Peyer's patch (tissue), 4 donors: Measurements from ENCODE around the gene FAM200A. TPM values are rescaled to one million over a fixed set of nuclear protein-coding genes. Genes with fewer than 3 reads are reported as not detected.
"Not testable (repeated sequence)": the region's sequence is repeated elsewhere in the genome, so short reads cannot be mapped to it uniquely, and the experiment has no call there.

Experiments used
- DNase-seq, 3 donors: peaks; one replicate each; pipeline ENCODE4 v3.0.0-alpha.2; 2017 to 2019
- H3K27ac ChIP-seq, 4 donors: fragments of 200-600 bp; sonication (generic); one replicate each; pipeline ENCODE4 v1.5.1; 2016 to 2019
- H3K27me3 ChIP-seq, 2 donors: fragments of 200-600 bp; sonication (generic); one replicate each; pipeline ENCODE4 v1.5.1; 2019
- H3K36me3 ChIP-seq, 3 donors: fragments of 200-600 bp; sonication (generic); one replicate each; pipeline ENCODE4 v1.5.1; 2016 to 2019
- H3K4me1 ChIP-seq, 4 donors: fragments of 200-600 bp; sonication (generic); one replicate each; pipeline ENCODE4 v1.5.1; 2016 to 2019
- H3K4me3 ChIP-seq, 4 donors: fragments of 200-600 bp; sonication (generic); 1 replicate in 3 of 4; 2 replicates in 1 of 4; pipeline ENCODE4 v1.5.1; 2016 to 2019; ENCODE audit warnings: mild to moderate bottlenecking in 1 of 4
- H3K9me3 ChIP-seq, 4 donors: fragments of 200-600 bp; sonication (generic); one replicate each; pipeline ENCODE4 v1.5.1; 2016 to 2019; ENCODE audit warnings: mild to moderate bottlenecking in 1 of 4
- POLR2A ChIP-seq, 2 donors: fragments of 450-650 bp; IDR thresholded peaks; one replicate each; pipeline ENCODE4 v1.5.1; 2017; ENCODE audit warnings: antibody characterized with exemption in 2 of 2, mild to moderate bottlenecking in 2 of 2, moderate library complexity in 2 of 2
- total RNA-seq, 4 donors: library from RNA; depleted of rRNA; stranded (reverse); fragments of >200 nt; gene quantifications; one replicate each; pipeline ENCODE4 v1.1.0, GENCODE V29; 2016
- TF ChIP-seq, protein P1 (sequence below), 6 experiments: fragments of 450-650 bp in 4 of 6; fragments of 200-600 bp in 2 of 6; sonication (generic) in 1 of 6; IDR thresholded peaks; one replicate each; pipeline ENCODE4 v1.5.1; 2017 to 2019; ENCODE audit warnings: antibody characterized with exemption in 6 of 6, mild to moderate bottlenecking in 3 of 6, moderate library complexity in 1 of 6

FAM200A gene
- total RNA-seq, 4 donors from 2014 or later, result 2.2 to 4.2 (median 2.6) TPM

DNA sequence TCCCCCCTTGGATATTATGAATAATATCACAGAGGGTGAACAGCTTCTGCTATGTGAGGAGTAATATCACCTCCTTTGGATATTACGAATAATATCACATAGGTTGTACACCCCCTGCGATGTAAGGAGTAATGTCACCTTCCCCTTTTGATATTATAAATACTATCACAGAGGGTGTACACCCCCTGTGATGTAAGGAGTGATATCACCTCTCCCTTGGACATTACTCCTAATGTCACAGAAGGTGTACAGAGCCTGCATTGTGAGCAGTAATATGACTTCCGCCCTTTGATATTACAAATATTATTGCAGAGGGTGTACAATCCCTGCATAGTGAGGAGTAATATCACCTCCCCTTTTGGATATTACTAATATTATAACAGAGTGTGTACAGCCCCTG, 37.0 kb upstream of the FAM200A start:
- Histone ChIP-seq H3K27me3 (no peaks in the 10 kb centered on the region), H3K36me3 (no peaks in the 10 kb centered on the region), H3K4me3 (no peak overlapping the region), H3K4me1 (no peaks in the 10 kb centered on the region), H3K27ac (no peak overlapping the region), H3K9me3 (no peaks in the 10 kb centered on the region)
- TF ChIP-seq POLR2A (IDR thresholded peaks at IDR 0.05), result no peak
- TF ChIP-seq, protein P1, sequence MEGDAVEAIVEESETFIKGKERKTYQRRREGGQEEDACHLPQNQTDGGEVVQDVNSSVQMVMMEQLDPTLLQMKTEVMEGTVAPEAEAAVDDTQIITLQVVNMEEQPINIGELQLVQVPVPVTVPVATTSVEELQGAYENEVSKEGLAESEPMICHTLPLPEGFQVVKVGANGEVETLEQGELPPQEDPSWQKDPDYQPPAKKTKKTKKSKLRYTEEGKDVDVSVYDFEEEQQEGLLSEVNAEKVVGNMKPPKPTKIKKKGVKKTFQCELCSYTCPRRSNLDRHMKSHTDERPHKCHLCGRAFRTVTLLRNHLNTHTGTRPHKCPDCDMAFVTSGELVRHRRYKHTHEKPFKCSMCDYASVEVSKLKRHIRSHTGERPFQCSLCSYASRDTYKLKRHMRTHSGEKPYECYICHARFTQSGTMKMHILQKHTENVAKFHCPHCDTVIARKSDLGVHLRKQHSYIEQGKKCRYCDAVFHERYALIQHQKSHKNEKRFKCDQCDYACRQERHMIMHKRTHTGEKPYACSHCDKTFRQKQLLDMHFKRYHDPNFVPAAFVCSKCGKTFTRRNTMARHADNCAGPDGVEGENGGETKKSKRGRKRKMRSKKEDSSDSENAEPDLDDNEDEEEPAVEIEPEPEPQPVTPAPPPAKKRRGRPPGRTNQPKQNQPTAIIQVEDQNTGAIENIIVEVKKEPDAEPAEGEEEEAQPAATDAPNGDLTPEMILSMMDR (IDR thresholded peaks at IDR 0.05), result no peak
- no peak for DNase-seq

DNA sequence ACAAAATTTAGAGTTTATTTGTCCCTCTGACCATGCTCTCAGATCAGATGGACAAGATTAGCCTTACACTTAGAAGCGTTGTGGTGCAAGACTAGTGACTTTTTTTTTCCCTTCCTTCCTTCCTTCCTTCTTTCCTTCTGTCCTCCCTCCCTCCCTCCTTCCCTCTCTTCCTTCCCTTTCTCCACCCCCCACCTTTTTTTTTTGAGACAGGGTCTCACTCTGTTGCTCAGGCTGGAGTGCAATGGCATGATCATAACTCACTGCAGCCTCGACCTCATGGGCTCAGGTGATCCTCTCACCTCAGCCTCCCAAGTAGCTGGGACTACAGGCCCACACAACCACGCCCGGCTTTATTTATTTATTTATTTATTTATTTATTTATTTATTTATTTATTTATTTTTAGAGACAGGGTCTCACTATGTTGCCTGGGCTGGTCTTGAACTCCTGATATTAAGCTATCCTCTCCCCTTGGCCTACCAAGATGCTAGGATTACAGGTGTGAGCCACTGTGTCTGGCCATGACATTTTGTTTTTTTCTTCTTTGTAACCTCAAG, 28.9 kb upstream of the FAM200A start:
- H3K36me3 ChIP-seq, H3K9me3 ChIP-seq, H3K27me3 ChIP-seq, DNase-seq, H3K27ac ChIP-seq, H3K4me1 ChIP-seq: not testable (repeated sequence)
- H3K4me3 ChIP-seq, result peak overlapping the region; percentile 44 to 63 (median 60)

DNA sequence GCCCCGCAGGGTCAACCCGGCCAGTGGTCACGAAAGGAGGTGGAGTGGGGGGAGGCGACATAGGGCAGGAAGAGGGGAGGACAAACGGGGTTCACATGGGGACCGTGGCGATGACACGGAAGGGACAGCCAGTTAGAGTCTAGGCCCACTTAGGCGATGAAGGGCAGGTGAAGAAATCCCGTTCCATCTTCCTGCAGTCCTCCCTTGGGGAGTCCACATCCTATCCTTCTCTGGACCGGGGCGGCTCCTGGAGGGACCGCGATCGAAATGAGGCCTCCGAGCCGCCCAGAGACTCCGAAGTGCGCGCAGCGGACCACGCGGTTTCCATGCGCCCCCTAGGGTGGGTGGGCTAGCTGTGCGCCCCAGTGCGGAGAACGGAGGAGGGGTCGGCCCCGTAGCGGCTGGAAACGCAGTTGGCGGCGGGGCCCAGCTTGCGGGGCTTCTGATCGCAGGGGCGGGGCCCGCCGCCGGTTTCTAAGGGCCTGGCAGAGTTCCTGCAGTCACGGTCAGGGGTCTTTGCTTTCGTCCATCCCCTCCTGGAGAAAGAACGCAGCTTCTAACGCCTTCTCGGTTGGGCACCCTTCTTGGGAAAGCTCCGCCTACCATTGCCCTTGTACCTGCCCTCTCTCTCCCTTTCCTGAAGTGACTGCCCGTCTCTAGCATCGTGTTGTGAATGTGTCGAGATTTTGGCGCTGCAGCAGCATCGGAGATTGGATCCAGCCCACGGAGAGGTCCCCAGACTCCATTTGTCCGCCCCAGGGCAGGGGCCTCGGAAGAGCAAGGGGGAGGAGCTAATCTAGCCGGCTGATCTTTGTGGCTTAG, 28.3 kb upstream of the FAM200A start:
- no peaks in the 10 kb centered on the region for H3K27me3 ChIP-seq
- DNase-seq, result peak; percentile 20 to 59 (median 56)
- H3K4me3 ChIP-seq, result peak overlapping the region; percentile 44 to 63 (median 60)
- no peaks in the 10 kb centered on the region for H3K9me3 ChIP-seq
- no peak for TF ChIP-seq POLR2A (IDR thresholded peaks at IDR 0.05)
- TF ChIP-seq, protein P1 (IDR thresholded peaks at IDR 0.05), result peak in 3 of 6 experiments; percentile 11 to 17 (median 13)
- peaks cover 0 to 8% (median 1%) of the 10 kb centered on the region in 4 donors for H3K4me1 ChIP-seq
- peak overlapping the region in 2 of 4 donors; percentile 27 to 42 for H3K27ac ChIP-seq
- peaks cover 0 to under 1% (median 0%) of the 10 kb centered on the region in 3 donors for H3K36me3 ChIP-seq

DNA sequence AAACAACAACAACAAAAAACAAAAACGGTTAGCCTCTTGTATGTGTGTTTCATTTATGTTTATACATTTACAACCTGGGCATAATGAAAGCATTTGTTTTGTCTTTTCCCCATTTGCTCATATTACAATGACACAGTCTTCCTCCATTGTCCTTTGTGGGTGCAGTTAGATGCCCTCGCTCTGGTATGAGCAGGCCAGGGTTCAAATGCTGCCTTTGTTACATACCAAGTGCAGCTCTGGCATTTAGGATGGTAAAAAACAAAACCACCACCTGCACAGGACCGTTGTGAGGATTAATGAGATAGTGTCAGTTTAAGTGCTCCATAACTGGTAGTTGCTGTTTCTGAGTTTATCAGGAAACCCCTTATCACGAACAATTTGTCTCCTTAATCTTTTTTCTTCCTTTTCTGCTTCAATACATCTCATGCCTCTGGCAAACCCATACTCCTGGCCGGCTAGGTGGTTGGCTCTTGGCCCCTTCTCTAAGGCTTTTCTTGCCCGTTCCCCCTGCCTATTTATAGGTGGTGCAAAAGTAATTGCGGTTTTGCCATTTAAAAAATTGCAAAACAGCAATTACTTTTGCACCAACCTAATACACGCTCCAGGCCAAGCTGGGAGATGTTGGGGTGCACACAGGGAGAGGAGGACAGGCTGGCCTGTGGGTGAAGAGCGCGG, 27.5 kb upstream of the FAM200A start:
- peak overlapping the region; percentile 44 to 63 (median 60) for H3K4me3 ChIP-seq
- no peaks in the 10 kb centered on the region for H3K9me3 ChIP-seq
- DNase-seq, result no peak
- peak overlapping the region in 1 of 4 donors; percentile 27 for H3K27ac ChIP-seq
- no peaks in the 10 kb centered on the region for H3K27me3 ChIP-seq
- peaks cover 0 to 8% (median 1%) of the 10 kb centered on the region in 4 donors for H3K4me1 ChIP-seq
- H3K36me3 ChIP-seq, result peaks cover 0 to 2% (median 0%) of the 10 kb centered on the region in 3 donors
- TF ChIP-seq, protein P1 (IDR thresholded peaks at IDR 0.05), result no peak
- TF ChIP-seq POLR2A (IDR thresholded peaks at IDR 0.05), result no peak

DNA sequence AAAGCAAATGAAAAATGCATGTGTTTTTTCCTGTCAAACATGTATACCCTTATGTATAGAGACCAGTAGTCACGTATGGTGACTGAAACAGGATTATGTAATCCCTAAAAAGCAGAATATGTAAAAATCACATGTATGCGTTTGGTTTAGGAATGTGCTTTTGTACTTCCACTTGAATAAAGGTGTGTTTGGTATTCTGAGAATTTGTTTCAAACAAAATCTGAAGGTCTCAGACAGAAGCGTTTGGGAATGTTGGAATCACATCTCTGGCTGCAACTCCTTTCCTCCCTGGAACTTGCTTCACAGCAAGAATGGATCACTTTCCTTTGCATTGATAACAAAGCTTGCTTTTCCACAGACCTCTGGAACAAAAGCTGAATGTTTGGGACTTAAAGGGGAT, 24.3 kb upstream of the FAM200A start:
- no peak overlapping the region for H3K4me3 ChIP-seq

More for the DNA sequence above, 24.3 kb upstream of the FAM200A start:
- H3K36me3 ChIP-seq, result peaks cover 0 to 27% (median 0%) of the 10 kb centered on the region in 3 donors
- no peak overlapping the region for H3K27ac ChIP-seq
- no peaks in the 10 kb centered on the region for H3K9me3 ChIP-seq
- DNase-seq, result no peak
- TF ChIP-seq, protein P1 (IDR thresholded peaks at IDR 0.05), result no peak
- TF ChIP-seq POLR2A (IDR thresholded peaks at IDR 0.05), result no peak
- no peaks in the 10 kb centered on the region for H3K27me3 ChIP-seq
- H3K4me1 ChIP-seq, result peaks cover 0 to 8% (median 1%) of the 10 kb centered on the region in 4 donors
